IMR-90 (cell line): Measurements from ENCODE around the gene CTBP2. TPM values are rescaled to one million over a fixed set of nuclear protein-coding genes. Genes with fewer than 3 reads are reported as not detected.

Experiments used
- ATAC-seq: fragments of 200-7000 bp; cut with Tn5 transposase; 2 replicates; pipeline ENCODE4 v1.9.1; 2020; ENCODE audit warnings: low read depth, mild to moderate bottlenecking, moderate library complexity
- BruUV-seq: library from RNA; stranded (reverse); fragments of 400-500 nt; replicated peaks from 2 replicates; lab custom pipeline; 2021; lab: Mats Ljungman, UMichigan
- CTCF ChIA-PET: fragments of 300-600 bp; formaldehyde crosslinking; extraction: SDS; loops from one replicate; lab custom pipeline; 2021; ENCODE audit warnings: antibody characterized with exemption; lab: Yijun Ruan, JAX
- POLR2A ChIA-PET: fragments of 300-600 bp; sonication (Branson Sonifier 250); formaldehyde crosslinking; loops from one replicate; lab custom pipeline; 2022; ENCODE audit warnings: antibody characterized with exemption; ENCODE audit not compliant: unreplicated experiment; lab: Charles Lee
- DNase-seq: peaks from one replicate; pipeline ENCODE4 v3.0.0; 2013
- H2AFZ ChIP-seq: replicated peaks from 2 replicates; pipeline ENCODE3; 2013; ENCODE audit warnings: low read length, mild to moderate bottlenecking; ENCODE audit not compliant: poor library complexity
- H2AK5ac ChIP-seq: 2 replicates; pipeline ENCODE4 v1.6.1; 2013; ENCODE audit warnings: low read depth, low read length, inconsistent platforms
- H2AK9ac ChIP-seq: replicated peaks from 2 replicates; pipeline ENCODE3; 2013; ENCODE audit warnings: mild to moderate bottlenecking, low read depth, low read length, moderate library complexity; ENCODE audit not compliant: poor library complexity
- H2BK120ac ChIP-seq: 2 replicates; pipeline ENCODE4 v1.6.1; 2013; ENCODE audit warnings: low read depth, low read length, inconsistent platforms
- H2BK15ac ChIP-seq: 3 replicates; pipeline ENCODE4 v1.6.1; 2013; ENCODE audit warnings: low read depth, low read length, inconsistent platforms
- H2BK20ac ChIP-seq: 2 replicates; pipeline ENCODE4 v1.6.1; 2013; ENCODE audit warnings: low read depth, mild to moderate bottlenecking, inconsistent platforms, low read length, moderate library complexity
- H2BK5ac ChIP-seq: 2 replicates; pipeline ENCODE4 v1.6.1; 2013; ENCODE audit warnings: mild to moderate bottlenecking, low read depth, low read length, inconsistent platforms; ENCODE audit not compliant: poor library complexity, severe bottlenecking
- H3K14ac ChIP-seq: replicated peaks from 2 replicates; pipeline ENCODE4 v1.6.1; 2013; ENCODE audit warnings: low read depth, low read length, inconsistent platforms
- H3K18ac ChIP-seq: 2 replicates; pipeline ENCODE4 v1.6.1; 2013; ENCODE audit warnings: low read depth, low read length, control low read depth
- H3K23ac ChIP-seq: 2 replicates; pipeline ENCODE4 v1.6.1; 2013; ENCODE audit warnings: low read depth, low read length, inconsistent platforms
- H3K27ac ChIP-seq: 2 replicates; pipeline ENCODE4 v1.5.1; 2013; ENCODE audit warnings: mild to moderate bottlenecking, control low read depth, low read length; ENCODE audit not compliant: insufficient read depth
- H3K27me3 ChIP-seq: 2 replicates; pipeline ENCODE4 v1.6.1; 2013; ENCODE audit warnings: low read length; ENCODE audit not compliant: control insufficient read depth, insufficient read depth
- H3K36me3 ChIP-seq: 2 replicates; pipeline ENCODE4 v1.6.1; 2013; ENCODE audit warnings: low read length, mixed read lengths; ENCODE audit not compliant: control insufficient read depth, insufficient read depth
- H3K4ac ChIP-seq: 2 replicates; pipeline ENCODE4 v1.6.1; 2013; ENCODE audit warnings: low read depth, low read length, inconsistent platforms
- H3K4me1 ChIP-seq: 2 replicates; pipeline ENCODE4 v1.6.1; 2013; ENCODE audit warnings: low read length, mixed read lengths; ENCODE audit not compliant: control insufficient read depth, insufficient read depth
- H3K4me2 ChIP-seq: 2 replicates; pipeline ENCODE4 v1.6.1; 2013; ENCODE audit warnings: low read depth, mild to moderate bottlenecking, control low read depth, low read length, moderate library complexity
- H3K4me3 ChIP-seq: 2 replicates; pipeline ENCODE4 v1.5.1; 2013; ENCODE audit warnings: low read depth, mild to moderate bottlenecking, control low read depth, low read length, moderate library complexity; ENCODE audit not compliant: insufficient read depth
- H3K56ac ChIP-seq: 2 replicates; pipeline ENCODE4 v1.6.1; 2013; ENCODE audit warnings: low read length, inconsistent platforms; ENCODE audit not compliant: insufficient read depth; ENCODE audit errors: extremely low read depth
- H3K79me1 ChIP-seq, 2 experiments: 2 replicates each; pipeline ENCODE4 v1.6.1; 2013; ENCODE audit warnings: low read length in 2 of 2, inconsistent platforms in 1 of 2, low read depth in 1 of 2
- H3K9ac ChIP-seq: 2 replicates; pipeline ENCODE4 v1.6.1; 2013; ENCODE audit warnings: low read depth, low read length, control low read depth
- H3K9me1 ChIP-seq: 2 replicates; pipeline ENCODE4 v1.6.1; 2013; ENCODE audit warnings: low read length, inconsistent platforms; ENCODE audit not compliant: insufficient read depth
- H3K9me3 ChIP-seq: 2 replicates; pipeline ENCODE4 v1.6.1; 2013; ENCODE audit warnings: low read length; ENCODE audit not compliant: control insufficient read depth, insufficient read depth
- H4K20me1 ChIP-seq: 2 replicates; pipeline ENCODE4 v1.6.1; 2013; ENCODE audit warnings: low read length, inconsistent platforms; ENCODE audit not compliant: insufficient read depth
- H4K5ac ChIP-seq: 2 replicates; pipeline ENCODE4 v1.6.1; 2013; ENCODE audit warnings: mild to moderate bottlenecking, low read depth, low read length, control low read depth
- H4K8ac ChIP-seq, 2 experiments: 2 replicates each; pipeline ENCODE4 v1.6.1; 2013; ENCODE audit warnings: low read depth in 2 of 2, low read length in 2 of 2, control low read depth in 1 of 2, inconsistent platforms in 1 of 2
- H4K91ac ChIP-seq: 2 replicates; pipeline ENCODE4 v1.6.1; 2013; ENCODE audit warnings: low read depth, low read length, inconsistent platforms; ENCODE audit not compliant: insufficient read depth
- BHLHE40 ChIP-seq: fragments of 150-350 bp; IDR thresholded peaks from 2 replicates; pipeline ENCODE4 v1.6.1; 2016; ENCODE audit warnings: mild to moderate bottlenecking, low read depth, low read length
- ELK1 ChIP-seq: fragments of 150-350 bp; IDR thresholded peaks from 2 replicates; pipeline ENCODE4 v1.6.1; 2016; ENCODE audit warnings: low read depth, mild to moderate bottlenecking, low read length, moderate library complexity, borderline replicate concordance
- FOS ChIP-seq: fragments of 150-350 bp; IDR thresholded peaks from 2 replicates; pipeline ENCODE4 v1.6.1; 2016; ENCODE audit warnings: low read depth, low read length
- RCOR1 ChIP-seq: IDR thresholded peaks from 2 replicates; pipeline ENCODE4 v1.6.1; 2012; ENCODE audit warnings: mild to moderate bottlenecking, low read length, improper control_type of control experiment; ENCODE audit not compliant: insufficient replicate concordance
- SMC3 ChIP-seq: fragments of 150-350 bp; IDR thresholded peaks from 2 replicates; pipeline ENCODE4 v1.6.1; 2016; ENCODE audit warnings: low read depth, mild to moderate bottlenecking, antibody characterized with exemption, low read length, moderate library complexity
- WGBS, 2 experiments: methylation state at CpG; one replicate each; pipeline versions ENCODE4 v1.1.5 to v1.1.7; 2013; ENCODE audit warnings: missing lambda C conversion rate in 2 of 2; ENCODE audit not compliant: insufficient read length in 1 of 2; ENCODE audit errors: extremely low coverage in 2 of 2; 5-methylcytosine and 5-hydroxymethylcytosine counted together
- dilution Hi-C: fragments of 300-500 bp; cut with HindIII; formaldehyde crosslinking; loops from one replicate; pipeline ENCODE4 v1.14.3; 2018; ENCODE audit warnings: low sequenced_read_pairs; ENCODE audit not compliant: unreplicated experiment
- in situ Hi-C: fragments of 300-500 bp; cut with MboI; formaldehyde crosslinking; loops from 3 replicates; pipeline ENCODE4 v1.14.3; 2019; ENCODE audit warnings: low sequenced_read_pairs, inconsistent platforms, mixed read lengths
- intact Hi-C: fragments of 100-400 bp; cut with micrococcal nuclease; formaldehyde crosslinking; loops from 2 replicates; pipeline ENCODE4 v1.10.0; 2022
- polyA plus RNA-seq, 3 experiments: library from polyadenylated mRNA; depleted of rRNA; stranded (reverse); fragments of >200 nt; gene quantifications; 2 replicates each; pipeline ENCODE4 v1.2.3, GENCODE V29; 2012; ENCODE audit warnings: low replicate concordance in 1 of 3
- total RNA-seq: library from RNA; depleted of rRNA; stranded (reverse); fragments of >200 nt; gene quantifications from 2 replicates; pipeline ENCODE4 v1.2.3, GENCODE V29; 2012

The CTBP2 gene
- total and polyA plus RNA-seq, 2 of the 4 experiments (the other 2 are of a cell fraction) = 81.0 to 86.6 TPM

- no peak overlapping the region for H4K8ac ChIP-seq
- WGBS, 2 experiments = 85% methylated on average over 2 of the region's 7 CpGs; no CpG with 5 or more reads in 1 of the 2 experiments
- peak; percentile 84 for DNase-seq
- H3K4ac ChIP-seq = no peak overlapping the region
- H3K56ac ChIP-seq = no peak overlapping the region
- H2AFZ ChIP-seq = no peak overlapping the region
- no peak overlapping the region for H4K91ac ChIP-seq
- no TSS peak for BruUV-seq
- TF ChIP-seq SMC3 = no peak
- no peak for TF ChIP-seq ELK1
- TF ChIP-seq BHLHE40 = peak; percentile 26; the same call in 1 of the 2 replicates
- peak; percentile 39 for TF ChIP-seq RCOR1
- peak; percentile 56; the same call in 1 of the 2 replicates for TF ChIP-seq FOS
- peak; percentile 77 for ATAC-seq
- no peak overlapping the region for H2BK120ac ChIP-seq
- POLR2A ChIA-PET = no interaction called here
- no peak overlapping the region for H3K4me3 ChIP-seq
- dilution Hi-C loops (no loop called here), intact Hi-C loops (loop anchor here (2.0 kb wide), 1 partner anchor 29 kb away; no protein-coding TSS in a partner anchor), in situ Hi-C loops (no loop called here)
- H2AK9ac ChIP-seq = no peak overlapping the region
- no peak overlapping the region for H2AK5ac ChIP-seq
- CTCF ChIA-PET = interaction anchor here (0.5 kb wide), 1 partner anchor 243 kb away, joined by 3 read pairs; no protein-coding TSS in a partner anchor
- peaks cover 24% of the 10 kb centered on the region for H3K4me1 ChIP-seq
- no peak overlapping the region for H2BK20ac ChIP-seq
- H4K5ac ChIP-seq = no peak overlapping the region
- no peak overlapping the region for H2BK15ac ChIP-seq
- H3K14ac ChIP-seq = no peak overlapping the region
- no peak overlapping the region for H3K27ac ChIP-seq
- no peaks in the 10 kb centered on the region for H3K27me3 ChIP-seq
- H3K9ac ChIP-seq = no peak overlapping the region
- no peaks in the 10 kb centered on the region for H3K9me3 ChIP-seq
- H3K79me1 ChIP-seq = peaks cover 47 to 94% of the 10 kb centered on the region in 2 experiments
- H4K20me1 ChIP-seq = peaks cover 89% of the 10 kb centered on the region
- H3K9me1 ChIP-seq = peaks cover 47% of the 10 kb centered on the region
- no peak overlapping the region; the same call in 1 of the 2 replicates for H3K4me2 ChIP-seq
- no peak overlapping the region for H3K18ac ChIP-seq
- H3K23ac ChIP-seq = no peak overlapping the region
- peaks cover 13% of the 10 kb centered on the region; the same call in 1 of the 2 replicates for H3K36me3 ChIP-seq
- no peak overlapping the region for H2BK5ac ChIP-seq
Measured at GRCh38 chr10:125029584-125030242, 130.7 kb downstream of the CTBP2 start.
